Stimulated activated CD4-positive, alpha-beta T cell treated with anti-CD3 and anti-CD28 coated beads, TNF-alpha, amount 100 ng/mL, for 24 hours (primary cell): ENCODE data around the gene ACE.

Experiments
- DNase-seq, 3 experiments: peaks; one replicate each; pipeline ENCODE4 v3.0.0-alpha.2; 2020; ENCODE audit warnings: low read depth in 3 of 3

The ACE gene

DNA sequence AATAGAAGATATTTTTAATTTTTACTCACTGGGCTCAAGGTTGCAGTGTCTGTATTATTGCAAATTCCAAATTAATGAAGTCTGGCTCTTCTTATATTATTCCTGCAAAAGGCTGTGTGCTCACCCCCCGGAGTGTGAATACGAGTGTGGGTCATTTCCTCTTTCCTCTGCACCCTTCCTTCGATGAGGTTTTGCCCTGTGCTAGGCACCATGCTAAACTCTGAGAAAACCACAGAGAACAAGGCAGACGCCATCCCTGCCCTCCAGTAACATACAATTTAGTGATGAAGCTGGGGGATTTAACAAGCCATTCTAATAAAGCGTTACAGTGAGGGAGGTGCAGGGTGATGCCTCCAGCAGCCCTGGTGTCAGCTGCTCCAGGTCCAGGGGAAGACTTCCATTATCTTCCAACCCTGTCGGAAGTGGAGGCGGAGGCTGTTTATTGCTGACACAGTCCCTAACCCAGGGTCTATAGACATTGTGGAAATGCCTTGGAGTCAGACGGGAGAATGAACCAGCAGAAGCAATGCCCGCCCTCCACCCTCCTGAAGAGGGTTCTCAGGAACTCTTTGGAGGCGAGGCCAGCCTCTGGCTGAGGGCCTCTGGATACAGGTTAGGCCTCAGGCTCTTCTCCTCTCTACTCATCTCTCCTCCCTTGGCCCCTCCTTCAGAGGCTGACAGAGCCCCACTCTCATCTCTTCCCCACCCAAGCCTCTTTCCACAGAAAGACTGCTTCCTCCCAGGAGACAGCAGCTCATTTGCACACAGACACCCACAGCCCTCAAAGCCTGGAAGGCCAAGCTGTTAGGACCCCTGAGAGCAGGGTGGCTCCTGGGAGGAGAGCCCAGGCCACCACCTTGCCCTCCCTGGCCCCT is 2.0 kb upstream of the ACE start:
- no peak for DNase-seq

DNA sequence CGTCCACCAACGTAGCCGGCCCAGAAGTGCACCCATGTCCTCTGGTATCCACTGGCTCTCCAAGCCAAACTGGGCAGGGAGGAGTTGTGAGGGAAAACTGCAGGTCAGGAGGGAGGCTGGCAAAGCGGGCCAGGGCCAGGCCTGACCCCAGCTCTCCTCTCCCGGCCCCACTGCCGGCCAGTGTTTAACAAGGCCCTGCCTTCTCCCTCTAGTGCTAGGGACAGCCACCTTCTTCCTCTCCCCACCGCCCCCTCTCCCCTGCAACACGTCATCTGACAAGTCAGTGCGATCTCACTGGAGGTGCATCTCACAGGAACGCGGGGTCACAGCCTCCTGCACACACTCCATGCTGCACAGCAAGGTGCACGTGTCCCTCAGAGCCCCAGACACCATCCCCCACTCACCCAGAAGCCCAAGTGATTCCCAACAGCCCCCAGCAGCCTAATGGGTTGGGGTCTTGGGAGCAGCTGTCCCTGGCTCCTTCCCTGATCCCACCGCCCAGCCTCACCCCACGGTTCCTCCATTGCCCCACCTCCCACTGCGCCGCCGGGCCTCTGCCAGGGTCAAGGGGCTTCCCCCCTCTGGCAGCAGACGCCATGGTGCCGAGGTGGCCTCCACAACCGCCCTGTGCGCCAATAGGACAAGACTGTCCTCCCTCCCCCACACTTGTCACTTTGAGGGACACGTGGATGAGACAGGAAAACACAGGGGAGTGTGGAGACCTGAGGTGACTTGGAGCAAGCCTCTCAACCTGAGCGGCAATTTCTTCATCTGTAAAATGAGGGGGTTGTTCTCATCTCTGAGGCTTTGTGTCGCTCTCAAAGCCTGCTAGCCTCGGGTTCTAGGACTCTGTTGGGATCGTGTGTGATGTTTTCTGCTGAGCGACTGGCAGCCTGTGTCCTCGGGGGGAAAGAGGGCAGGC is 1.1 kb upstream of the ACE start:
- no peak for DNase-seq

DNA sequence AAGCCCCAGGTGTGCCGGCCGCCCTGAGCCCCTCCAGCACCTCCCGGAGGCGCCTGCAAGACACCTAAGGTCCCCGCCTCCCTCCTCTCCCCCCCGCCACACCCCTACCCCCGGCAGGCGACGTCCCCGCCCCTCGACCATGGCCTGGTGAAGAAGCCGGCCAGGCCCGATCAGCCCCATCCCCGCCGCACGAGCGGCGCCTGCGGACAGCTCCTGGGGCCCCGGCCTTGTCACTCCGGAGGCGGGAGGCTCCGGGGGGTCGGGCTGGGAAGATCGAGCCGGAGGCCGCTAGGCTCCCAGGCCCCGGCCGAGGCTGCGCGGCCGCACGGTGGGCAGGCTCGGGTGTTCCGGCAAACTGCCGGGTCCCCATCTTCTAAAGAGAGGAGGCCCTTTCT is 405 bp upstream of the ACE start:
- peak in 1 of 3 experiments; percentile 12 for DNase-seq

DNA sequence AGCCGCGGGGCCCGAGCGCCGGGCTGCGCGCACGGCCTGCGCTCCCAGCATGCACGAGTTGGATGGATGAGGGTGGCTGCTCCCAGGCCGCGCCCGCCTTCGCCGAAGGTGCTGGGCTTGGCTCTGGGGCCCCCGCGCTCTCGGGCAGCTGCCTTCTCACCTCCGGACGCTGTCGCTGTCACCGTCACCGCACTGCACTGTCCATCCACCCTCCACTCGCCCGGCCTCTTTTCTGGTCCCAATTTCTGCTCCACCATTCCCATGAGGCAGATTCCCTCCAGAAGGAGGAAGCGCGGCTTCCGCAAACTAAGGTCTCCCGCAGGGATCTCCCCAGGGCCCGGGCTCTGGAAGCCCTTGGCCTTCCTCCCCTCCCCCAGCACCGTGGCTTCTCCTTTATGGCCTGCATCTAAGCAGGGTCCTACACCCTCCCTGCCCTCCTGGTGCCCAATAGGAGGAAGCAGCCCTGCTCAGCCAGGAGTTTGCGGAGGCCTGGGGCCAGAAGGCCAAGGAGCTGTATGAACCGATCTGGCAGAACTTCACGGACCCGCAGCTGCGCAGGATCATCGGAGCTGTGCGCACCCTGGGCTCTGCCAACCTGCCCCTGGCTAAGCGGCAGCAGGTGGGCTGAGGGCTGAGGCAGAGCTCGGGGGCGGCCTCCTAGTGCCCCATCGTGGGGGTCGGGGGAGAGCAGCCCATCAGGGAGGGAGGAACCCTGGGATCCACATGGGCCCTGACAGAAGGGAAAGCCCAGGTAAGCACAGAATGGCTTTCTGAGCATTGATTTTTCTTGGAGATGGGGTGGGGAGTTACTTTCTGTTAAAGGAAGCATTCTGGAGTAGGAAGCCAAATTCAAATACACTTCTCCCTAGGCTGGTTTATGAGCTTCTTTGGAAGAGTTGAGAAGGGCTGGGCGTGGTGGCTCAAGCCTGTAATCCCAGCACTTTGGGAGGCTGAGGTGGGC is 899 bp downstream of the ACE start:
- peak in 1 of 3 experiments; percentile 16 for DNase-seq

DNA sequence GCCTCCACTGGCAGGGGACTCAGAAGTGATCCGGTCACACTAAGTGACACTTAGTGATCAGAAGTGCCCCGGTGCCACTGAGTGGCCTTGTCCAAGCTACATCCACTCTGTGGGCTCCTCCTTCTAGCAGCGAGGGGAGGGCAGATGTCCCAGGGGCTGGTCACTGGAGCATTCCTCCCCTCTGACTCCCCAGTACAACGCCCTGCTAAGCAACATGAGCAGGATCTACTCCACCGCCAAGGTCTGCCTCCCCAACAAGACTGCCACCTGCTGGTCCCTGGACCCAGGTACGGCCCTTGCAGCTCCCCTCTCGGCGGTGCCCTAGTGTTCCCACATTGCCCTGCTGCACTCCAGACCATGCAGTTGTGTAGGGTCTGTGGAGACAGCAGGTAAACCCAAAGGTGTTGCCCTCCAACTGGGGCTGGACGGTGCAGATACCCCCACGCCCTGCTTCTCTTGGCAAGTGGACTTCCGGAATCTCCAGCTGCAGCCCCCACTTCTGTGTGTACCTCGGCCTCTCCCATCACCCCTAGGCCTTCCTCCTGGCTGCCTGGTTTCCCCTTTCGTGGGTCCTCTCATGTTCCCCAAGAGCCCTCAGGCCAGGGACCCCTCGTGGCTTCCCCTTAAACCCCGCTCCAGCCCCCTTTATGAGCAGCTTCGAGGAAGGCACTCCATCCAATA is 2.1 kb downstream of the ACE start:
- peak; percentile 55 to 74 (median 60) for DNase-seq

DNA sequence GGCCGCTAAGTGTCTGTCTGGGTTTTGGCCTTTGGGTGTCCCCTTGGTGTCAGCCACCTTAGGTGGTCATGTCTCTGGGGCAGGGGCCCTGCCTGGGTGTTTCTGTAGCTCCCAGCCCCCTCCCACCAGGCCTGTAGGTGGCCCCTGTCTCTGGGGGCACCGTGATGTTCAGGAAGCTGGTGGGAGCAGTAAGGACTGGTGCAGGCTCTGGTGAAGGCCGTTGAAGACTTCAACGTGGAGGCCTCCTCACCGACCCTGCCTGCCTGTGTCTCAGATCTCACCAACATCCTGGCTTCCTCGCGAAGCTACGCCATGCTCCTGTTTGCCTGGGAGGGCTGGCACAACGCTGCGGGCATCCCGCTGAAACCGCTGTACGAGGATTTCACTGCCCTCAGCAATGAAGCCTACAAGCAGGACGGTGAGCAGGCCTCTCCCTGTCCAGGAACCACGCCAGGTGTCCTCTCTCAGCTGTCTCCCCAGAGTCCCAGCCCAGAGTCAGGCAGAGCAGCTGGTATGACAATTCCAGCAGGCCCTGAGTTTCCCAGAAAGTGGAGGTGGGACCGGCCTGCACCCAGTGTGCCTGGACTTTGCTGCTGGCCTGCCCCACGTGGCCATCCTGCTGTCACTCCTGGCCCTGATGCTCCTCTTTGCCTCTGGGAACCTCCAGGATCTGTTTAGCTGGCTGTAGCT is 2.8 kb downstream of the ACE start:
- DNase-seq: no peak

DNA sequence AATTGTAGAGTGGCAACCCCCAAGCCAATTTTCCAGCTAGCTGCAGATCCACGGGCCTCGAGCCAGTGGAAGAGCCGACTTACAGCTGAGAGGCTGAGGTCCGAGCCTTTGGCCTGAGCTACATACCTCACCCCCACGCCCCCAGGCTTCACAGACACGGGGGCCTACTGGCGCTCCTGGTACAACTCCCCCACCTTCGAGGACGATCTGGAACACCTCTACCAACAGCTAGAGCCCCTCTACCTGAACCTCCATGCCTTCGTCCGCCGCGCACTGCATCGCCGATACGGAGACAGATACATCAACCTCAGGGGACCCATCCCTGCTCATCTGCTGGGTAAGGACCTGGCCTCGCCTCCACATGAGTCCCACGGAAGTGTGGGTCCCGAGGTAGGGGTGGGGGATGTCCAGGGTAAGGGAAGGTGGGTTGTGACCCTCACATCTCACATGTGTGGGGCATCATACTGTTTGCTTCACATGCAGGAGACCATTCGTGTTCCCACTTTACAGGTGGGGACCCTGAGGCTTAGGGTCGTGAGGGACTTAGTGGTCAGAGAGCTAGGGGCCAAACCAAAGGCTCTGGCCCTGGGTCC is 3.4 kb downstream of the ACE start:
- no peak for DNase-seq

DNA sequence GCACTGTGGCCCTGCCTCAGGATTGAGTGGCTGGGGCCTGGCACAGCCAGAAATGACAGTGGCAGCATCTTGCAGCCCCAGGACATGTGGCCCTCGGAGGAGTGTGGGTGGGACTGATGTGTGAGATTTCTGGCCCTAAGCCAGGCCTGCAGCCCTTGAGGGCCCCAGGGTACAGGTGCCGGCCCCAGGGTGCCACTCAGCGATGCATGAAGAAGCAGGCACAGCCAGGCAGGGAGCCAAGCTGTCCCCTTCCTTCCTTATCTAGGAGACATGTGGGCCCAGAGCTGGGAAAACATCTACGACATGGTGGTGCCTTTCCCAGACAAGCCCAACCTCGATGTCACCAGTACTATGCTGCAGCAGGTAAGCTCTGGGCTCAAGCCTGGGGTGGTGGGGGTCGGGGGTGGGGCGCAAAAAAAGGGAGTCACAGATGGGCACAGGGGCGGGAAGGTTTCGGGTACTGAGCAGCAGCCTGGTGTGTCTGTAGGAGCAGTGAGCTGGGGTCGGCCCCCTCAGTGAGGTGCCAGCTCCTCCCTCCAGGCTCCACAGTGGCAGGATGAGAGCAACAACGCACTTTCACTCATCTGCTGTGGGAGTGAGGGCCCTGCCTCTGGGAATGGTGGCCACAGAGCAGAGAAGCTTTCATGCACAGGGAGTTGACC is 4.1 kb downstream of the ACE start:
- DNase-seq: no peak

DNA sequence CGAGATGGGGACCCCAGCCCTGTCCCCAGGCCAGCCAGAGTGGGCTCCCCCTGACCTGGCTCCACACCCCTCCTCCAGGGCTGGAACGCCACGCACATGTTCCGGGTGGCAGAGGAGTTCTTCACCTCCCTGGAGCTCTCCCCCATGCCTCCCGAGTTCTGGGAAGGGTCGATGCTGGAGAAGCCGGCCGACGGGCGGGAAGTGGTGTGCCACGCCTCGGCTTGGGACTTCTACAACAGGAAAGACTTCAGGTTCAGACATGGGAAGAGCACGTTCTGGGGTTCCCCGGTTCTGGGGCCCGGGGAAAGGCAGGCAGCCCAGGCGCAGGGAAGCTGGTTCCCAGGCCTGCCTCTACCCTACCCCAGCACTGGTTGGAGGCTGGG is 4.6 kb downstream of the ACE start:
- DNase-seq: no peak

DNA sequence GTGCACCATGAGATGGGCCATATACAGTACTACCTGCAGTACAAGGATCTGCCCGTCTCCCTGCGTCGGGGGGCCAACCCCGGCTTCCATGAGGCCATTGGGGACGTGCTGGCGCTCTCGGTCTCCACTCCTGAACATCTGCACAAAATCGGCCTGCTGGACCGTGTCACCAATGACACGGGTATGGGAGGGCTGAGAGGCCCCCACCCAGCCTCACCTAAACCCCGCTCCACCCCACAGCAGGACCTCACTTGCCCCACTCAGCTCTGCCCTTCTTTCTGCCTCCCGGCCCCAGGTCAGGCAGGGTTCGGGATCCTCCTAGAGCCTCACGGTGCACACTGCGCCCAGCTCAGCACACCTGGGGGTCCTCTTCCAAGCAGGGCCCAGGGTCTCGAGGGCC is 5.6 kb downstream of the ACE start:
- DNase-seq: no peak

DNA sequence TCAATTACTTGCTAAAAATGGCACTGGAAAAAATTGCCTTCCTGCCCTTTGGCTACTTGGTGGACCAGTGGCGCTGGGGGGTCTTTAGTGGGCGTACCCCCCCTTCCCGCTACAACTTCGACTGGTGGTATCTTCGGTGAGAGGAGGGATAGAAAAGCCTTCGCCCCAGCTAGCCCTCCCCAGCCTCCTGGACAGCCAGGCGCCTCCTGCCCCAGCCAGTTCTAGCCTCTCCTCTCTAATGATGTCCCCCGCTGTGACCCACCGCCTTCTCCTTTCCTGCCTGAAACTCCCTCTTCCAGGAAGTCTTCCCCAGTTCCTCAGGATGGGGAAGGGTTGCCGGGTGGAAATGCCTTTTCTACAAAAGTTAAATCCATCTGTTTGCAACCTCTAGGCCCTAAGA is 6.2 kb downstream of the ACE start:
- DNase-seq: no peak

DNA sequence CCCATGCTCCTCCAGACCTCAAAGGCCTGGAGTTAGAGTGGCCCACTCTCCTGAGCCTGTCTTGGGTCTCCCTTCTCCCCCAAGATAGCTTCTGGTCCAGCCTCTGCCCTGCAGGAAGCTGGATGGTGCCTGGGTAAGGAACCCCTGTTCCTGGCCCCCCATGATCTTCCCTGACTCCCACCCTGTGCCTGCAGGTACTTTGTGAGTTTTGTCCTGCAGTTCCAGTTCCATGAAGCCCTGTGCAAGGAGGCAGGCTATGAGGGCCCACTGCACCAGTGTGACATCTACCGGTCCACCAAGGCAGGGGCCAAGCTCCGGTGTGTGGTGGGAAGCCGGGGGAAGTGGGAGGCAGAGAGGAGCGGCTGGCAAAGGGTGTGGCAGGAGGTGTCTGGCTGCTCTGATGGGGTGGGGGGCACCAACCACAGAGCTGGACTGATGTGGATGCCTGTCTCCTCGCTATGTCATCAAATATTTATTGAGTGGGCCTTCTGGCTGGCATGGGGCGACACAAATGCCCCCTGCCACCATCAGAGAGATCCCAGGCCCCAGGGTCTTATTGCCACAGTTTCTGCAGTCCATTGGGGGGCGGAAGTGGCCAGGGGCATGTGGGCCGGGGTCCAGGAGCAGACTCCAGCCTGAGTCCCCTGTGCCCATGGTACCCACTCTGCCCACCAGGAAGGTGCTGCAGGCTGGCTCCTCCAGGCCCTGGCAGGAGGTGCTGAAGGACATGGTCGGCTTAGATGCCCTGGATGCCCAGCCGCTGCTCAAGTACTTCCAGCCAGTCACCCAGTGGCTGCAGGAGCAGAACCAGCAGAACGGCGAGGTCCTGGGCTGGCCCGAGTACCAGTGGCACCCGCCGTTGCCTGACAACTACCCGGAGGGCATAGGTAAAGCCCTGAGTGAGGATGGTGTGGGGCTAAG is 7.1 kb downstream of the ACE start:
- no peak for DNase-seq

DNA sequence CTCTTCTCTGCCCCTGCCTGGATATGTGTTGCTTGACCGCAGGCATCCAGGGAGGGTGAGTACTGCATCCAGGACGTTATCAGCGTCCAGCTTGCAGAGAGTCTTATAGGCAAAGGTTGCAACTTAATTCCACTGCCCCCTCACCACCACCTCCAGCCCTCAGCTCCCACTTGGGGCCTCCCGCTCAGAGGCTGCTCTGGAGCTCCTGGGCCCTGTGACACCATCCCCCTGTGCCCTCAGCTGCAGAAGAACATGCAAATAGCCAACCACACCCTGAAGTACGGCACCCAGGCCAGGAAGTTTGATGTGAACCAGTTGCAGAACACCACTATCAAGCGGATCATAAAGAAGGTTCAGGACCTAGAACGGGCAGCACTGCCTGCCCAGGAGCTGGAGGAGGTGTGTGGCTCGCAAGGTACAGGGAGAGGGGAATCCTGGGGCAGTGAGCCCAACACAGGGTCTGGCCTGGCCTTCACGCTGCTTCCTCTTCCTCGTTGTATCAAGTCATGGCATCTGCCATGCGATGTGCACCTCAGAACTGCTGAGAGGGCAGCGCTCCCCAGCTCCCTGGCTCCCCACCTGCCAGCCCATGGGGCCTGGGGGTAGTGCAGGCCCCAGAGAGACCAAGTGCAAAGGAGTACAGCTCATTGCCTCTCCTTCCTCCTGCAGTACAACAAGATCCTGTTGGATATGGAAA is 9.6 kb downstream of the ACE start:
- no peak for DNase-seq

DNA sequence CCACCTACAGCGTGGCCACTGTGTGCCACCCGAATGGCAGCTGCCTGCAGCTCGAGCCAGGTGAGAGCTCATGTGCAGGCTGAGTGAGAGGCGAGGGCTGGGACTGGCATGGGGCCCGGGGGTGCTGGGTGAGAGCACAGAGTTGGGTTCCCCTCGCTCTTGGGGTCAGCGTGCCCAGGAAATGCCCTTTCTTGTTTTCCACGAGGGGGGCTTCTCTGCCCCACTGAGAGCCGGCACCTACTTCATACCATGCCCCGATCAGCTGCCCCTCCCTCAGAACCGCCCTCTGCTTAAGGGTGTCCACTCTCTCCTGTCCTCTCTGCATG is 10.1 kb downstream of the ACE start:
- no peak for DNase-seq

DNA sequence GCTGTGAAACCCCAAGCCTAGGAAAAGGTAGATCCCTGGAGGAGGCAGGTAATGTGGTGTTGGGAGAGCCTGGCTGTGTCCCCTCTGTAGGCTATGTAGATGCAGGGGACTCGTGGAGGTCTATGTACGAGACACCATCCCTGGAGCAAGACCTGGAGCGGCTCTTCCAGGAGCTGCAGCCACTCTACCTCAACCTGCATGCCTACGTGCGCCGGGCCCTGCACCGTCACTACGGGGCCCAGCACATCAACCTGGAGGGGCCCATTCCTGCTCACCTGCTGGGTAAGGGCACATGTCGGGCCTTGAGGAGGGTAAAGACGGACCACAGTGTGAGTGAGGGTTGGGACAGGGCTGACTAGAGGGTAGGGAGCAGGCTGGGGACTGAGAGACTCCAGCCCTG is 12.0 kb downstream of the ACE start:
- DNase-seq: no peak

DNA sequence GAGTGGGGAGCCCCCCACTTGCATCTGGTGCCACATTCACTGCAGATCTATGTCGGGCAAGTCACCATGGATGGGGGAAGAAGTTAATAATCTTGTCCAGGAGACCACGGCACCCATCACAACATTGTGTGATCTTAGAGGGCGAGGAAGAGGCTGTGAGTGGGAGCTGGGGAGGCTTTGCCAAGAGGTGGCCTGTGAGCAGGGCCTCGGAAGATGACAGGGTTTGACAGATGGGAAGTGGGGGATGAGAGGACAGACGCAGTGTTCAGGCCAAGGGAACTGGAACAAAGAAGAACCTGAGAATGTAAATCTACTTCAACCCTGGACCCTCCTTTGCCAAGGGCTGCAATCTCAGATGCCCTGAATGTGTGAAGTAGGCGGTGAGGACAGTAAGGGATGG is 12.4 kb downstream of the ACE start:
- DNase-seq: no peak

DNA sequence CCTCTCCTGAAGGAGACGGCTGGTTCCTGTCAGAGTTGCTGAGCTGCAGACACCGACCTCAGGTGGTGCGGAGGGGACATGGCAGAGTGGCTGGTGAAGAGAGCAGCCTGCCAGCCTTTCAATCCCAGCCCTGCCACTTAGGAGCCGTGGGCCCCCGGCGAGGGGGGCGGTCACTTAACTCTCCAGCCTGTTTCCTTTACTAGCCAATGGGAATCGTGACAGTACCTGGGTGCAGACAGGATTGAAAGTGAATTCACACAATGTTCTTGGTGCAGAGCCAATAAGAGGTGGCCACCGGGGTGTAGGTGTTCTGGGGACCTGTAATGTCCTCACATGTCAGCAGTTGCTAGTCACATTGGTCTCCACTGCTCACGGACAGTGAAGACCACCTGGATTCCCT is 13.5 kb downstream of the ACE start:
- DNase-seq: no peak

DNA sequence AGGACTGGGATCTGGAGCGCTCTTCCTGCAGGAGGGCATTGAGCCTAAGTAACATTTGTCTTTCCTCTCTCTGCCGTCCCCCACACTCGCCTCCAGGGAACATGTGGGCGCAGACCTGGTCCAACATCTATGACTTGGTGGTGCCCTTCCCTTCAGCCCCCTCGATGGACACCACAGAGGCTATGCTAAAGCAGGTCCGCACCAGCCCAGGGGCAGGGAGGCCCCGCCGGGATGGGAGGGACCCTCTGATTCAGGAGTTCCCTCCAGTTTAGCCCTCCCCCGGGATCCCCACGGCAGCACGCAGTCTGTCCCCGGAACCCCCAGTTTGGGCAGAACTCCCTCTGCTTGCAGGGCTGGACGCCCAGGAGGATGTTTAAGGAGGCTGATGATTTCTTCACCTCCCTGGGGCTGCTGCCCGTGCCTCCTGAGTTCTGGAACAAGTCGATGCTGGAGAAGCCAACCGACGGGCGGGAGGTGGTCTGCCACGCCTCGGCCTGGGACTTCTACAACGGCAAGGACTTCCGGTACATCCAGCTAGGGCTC is 14.1 kb downstream of the ACE start:
- no peak for DNase-seq
